ENCODE results near the gene ZNF629.
A peak's percentile ranks its signal among the peaks of the same experiment; 100 is the strongest.
"Not testable (repeated sequence)": the region's sequence is repeated elsewhere in the genome, so short reads cannot be mapped to it uniquely, and the experiment has no call there.

ZNF629 gene

GRCh38 chr16:30786936-30787612 lies at the start of gene ZNF629:
Gene ZNF629, minus strand, starts transcription at chr16:30787205. Its CDS starts 2,723 bp downstream, at chr16:30784482.
- DNase-seq, result peak; percentile 36

GRCh38 chr16:30834130-30834740 lies 47.2 kb upstream of the ZNF629 start:
- no peak for DNase-seq

GRCh38 chr16:30830072-30830417 lies 43.0 kb upstream of the ZNF629 start:
- no peak for DNase-seq

- DNase-seq, result no peak
These were observed 42.4 kb upstream of the ZNF629 start for GRCh38 chr16:30829130-30830071.

- no peak for DNase-seq
These were observed 34.9 kb upstream of the ZNF629 start for GRCh38 chr16:30821891-30822290.

- DNase-seq, result not testable (repeated sequence)
These were observed 34.4 kb upstream of the ZNF629 start for GRCh38 chr16:30821441-30821840.

- DNase-seq, result no peak
These were observed 34.0 kb upstream of the ZNF629 start for GRCh38 chr16:30820952-30821421.

GRCh38 chr16:30816769-30817168 lies 29.8 kb upstream of the ZNF629 start:
- no peak for DNase-seq

GRCh38 chr16:30813821-30814189 lies 26.8 kb upstream of the ZNF629 start:
- no peak for DNase-seq

- not testable (repeated sequence) for DNase-seq
These were observed 22.7 kb upstream of the ZNF629 start for GRCh38 chr16:30809675-30810074.

GRCh38 chr16:30808890-30809426 lies 22.0 kb upstream of the ZNF629 start:
- not testable (repeated sequence) for DNase-seq

- DNase-seq, result no peak
These were observed 21.1 kb upstream of the ZNF629 start for GRCh38 chr16:30808146-30808545.

- peak; percentile 62 for DNase-seq
These were observed 18.6 kb upstream of the ZNF629 start for GRCh38 chr16:30805370-30806169.

GRCh38 chr16:30805056-30805369 lies 18.0 kb upstream of the ZNF629 start:
- no peak for DNase-seq

- no peak for DNase-seq
These were observed 15.9 kb upstream of the ZNF629 start for GRCh38 chr16:30802936-30803335.

GRCh38 chr16:30797670-30798309 lies 10.8 kb upstream of the ZNF629 start:
- DNase-seq, result no peak

GRCh38 chr16:30794634-30795033 lies 7.6 kb upstream of the ZNF629 start:
- no peak for DNase-seq

GRCh38 chr16:30793508-30794069 lies 6.6 kb upstream of the ZNF629 start:
- no peak for DNase-seq

GRCh38 chr16:30787613-30788378 lies 791 bp upstream of the ZNF629 start:
- DNase-seq, result no peak

- no peak for DNase-seq
These were observed 680 bp downstream of the ZNF629 start for GRCh38 chr16:30786115-30786935.

Data from activated gamma-delta T cell treated with Interleukin-2 at 50 U/mL for 16 hours (primary cell).